ENCODE measurements around the gene MYLK4. TPM values are rescaled to one million over a fixed set of nuclear protein-coding genes. Genes with fewer than 3 reads are reported as not detected.

The MYLK4 gene
- total RNA-seq, 2 donors from 2014 or later: 1.0 to 3.6 TPM

DNA sequence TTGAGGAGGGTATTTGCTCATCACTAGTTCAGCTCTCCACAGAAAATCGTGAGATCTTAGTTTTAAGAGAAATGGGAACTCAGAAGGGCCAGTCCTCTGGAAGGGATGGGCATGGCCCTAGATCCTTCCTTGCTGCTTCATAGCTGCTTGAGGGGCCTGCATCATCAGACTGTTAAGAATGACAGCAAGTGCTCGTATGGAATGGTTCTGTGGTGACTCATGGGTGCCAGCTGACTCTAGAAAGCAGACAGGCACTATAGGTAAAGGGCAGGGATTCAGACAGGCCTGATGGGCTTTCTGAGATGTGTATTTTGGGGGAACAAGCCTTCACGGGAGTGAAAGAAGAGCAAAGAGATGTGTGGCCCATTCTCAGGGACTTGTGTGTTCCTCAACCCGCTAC lies 90.8 kb downstream of the MYLK4 start:
- Histone ChIP-seq H3K27ac (no peak overlapping the region), H3K27me3 (no peaks in the 10 kb centered on the region), H3K4me3 (no peak overlapping the region), H3K4me1 (peaks cover 0 to under 1% of the 10 kb centered on the region in 2 donors), H3K36me3 (no peaks in the 10 kb centered on the region), H3K9me3 (no peaks in the 10 kb centered on the region)
- TF ChIP-seq, protein P1, sequence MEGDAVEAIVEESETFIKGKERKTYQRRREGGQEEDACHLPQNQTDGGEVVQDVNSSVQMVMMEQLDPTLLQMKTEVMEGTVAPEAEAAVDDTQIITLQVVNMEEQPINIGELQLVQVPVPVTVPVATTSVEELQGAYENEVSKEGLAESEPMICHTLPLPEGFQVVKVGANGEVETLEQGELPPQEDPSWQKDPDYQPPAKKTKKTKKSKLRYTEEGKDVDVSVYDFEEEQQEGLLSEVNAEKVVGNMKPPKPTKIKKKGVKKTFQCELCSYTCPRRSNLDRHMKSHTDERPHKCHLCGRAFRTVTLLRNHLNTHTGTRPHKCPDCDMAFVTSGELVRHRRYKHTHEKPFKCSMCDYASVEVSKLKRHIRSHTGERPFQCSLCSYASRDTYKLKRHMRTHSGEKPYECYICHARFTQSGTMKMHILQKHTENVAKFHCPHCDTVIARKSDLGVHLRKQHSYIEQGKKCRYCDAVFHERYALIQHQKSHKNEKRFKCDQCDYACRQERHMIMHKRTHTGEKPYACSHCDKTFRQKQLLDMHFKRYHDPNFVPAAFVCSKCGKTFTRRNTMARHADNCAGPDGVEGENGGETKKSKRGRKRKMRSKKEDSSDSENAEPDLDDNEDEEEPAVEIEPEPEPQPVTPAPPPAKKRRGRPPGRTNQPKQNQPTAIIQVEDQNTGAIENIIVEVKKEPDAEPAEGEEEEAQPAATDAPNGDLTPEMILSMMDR (IDR thresholded peaks at IDR 0.05): no peak
- no peak for DNase-seq (ENCODE audit: low spot score)

DNA sequence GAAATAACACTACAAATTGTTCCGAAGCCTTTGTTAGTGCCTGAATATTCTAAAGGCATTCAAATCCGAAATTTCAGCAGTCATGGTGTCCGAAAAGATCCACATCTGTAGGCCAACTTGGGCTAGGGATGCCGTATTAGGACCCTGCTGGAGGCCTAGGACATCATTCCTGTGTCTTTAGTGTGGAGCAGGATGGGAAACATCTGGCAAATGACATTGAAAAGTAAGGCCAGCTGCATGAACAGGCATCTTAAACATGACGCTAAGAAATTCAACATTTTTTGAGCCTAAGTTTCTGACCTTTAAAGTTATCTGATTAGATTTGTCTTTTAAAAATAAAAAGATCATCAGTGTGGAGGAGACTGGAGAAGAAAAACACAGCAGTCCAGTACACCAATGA lies 91.3 kb downstream of the MYLK4 start:
- H3K36me3 ChIP-seq: no peaks in the 10 kb centered on the region
- no peaks in the 10 kb centered on the region for H3K4me1 ChIP-seq
- no peaks in the 10 kb centered on the region for H3K27me3 ChIP-seq
- H3K27ac ChIP-seq: no peak overlapping the region
- H3K9me3 ChIP-seq: no peaks in the 10 kb centered on the region
- H3K4me3 ChIP-seq: no peak overlapping the region
- DNase-seq (ENCODE audit: low spot score): no peak
- TF ChIP-seq, protein P1 (IDR thresholded peaks at IDR 0.05): no peak

DNA sequence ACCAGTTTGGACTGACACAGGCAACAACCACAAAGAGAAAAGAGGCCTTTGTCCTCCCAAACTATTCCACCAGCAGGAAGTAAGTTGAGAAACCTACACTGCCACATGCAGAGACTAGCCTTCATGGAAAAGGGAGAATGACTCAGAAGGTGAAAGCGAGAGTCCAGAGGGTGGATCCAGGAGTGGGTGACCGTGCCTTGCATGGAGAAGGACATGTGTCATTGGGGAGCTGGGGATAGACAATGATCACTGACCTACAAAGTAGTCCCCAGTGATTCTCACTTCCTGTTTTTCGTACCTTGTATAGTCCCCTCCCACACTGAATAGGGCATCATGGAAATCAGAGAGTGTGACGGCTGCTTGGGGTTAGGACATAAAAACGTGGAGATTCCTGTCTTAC lies 91.9 kb downstream of the MYLK4 start:
- TF ChIP-seq, protein P1 (IDR thresholded peaks at IDR 0.05): no peak
- no peaks in the 10 kb centered on the region for H3K9me3 ChIP-seq
- no peaks in the 10 kb centered on the region for H3K4me1 ChIP-seq
- H3K4me3 ChIP-seq: no peak overlapping the region
- H3K36me3 ChIP-seq: no peaks in the 10 kb centered on the region
- no peak for DNase-seq (ENCODE audit: low spot score)
- H3K27ac ChIP-seq: no peak overlapping the region
- no peaks in the 10 kb centered on the region for H3K27me3 ChIP-seq

DNA sequence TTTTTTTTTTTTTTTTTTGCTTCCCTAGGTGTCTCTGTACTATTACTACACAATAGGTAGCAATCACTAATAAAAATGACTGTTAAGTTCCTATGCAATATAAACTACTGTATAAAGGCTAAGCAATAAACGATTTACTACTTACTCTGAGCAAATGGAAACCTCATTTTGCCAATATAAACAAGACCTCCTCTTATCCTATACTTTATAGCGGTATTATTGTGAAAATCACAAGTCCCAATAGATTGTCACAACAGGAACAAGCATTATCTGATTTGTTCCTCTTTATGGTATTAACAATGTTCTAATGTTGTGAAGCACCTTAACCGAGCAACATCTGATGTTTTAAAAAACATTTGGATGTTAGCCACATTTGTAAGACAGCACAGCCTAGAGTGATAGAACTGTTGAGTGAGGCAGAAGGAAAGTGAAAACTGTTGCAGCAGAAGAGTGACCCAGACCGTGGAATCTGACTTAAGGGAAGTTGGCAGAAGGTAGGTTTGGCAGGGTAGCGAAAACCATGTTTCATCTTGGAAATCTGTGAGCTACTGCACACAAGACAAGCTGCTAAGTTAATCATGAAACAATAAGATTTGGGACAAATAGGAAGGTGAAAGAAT lies 94.2 kb downstream of the MYLK4 start:
- no peak overlapping the region for H3K4me3 ChIP-seq
- DNase-seq (ENCODE audit: low spot score): no peak
- TF ChIP-seq, protein P1 (IDR thresholded peaks at IDR 0.05): no peak

DNA sequence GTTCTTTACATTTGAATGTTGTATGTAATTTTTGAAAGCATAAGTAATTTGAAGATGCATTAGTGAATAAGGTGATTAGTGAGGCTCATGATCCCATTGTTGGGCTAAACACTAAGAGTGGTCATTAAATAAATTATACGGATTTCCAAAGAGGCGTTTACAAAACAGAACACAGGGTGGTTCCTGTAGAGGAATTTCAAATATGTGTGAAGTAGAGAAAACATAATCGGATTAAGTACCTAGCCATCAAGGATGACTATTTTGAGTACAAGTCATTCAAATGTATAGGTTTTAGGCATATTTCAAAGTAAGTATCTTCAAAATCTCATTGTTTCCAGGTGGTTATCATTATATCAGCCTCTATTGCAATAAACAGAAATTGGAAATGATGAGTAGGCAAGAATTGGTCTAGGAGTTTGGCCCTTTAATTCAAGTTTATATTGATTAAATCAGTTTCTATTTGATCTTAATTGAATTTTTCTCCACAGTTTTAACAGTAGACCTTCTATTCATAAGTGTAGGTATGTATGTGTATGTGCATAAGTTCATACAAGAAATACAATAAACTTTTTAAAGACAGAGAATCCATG lies 94.8 kb downstream of the MYLK4 start:
- Histone ChIP-seq H3K36me3 (no peaks in the 10 kb centered on the region), H3K27ac (no peak overlapping the region), H3K27me3 (no peaks in the 10 kb centered on the region), H3K9me3 (peaks cover 0 to 5% of the 10 kb centered on the region in 2 donors), H3K4me3 (no peak overlapping the region), H3K4me1 (no peaks in the 10 kb centered on the region)
- TF ChIP-seq, protein P1 (IDR thresholded peaks at IDR 0.05): no peak
- no peak for DNase-seq (ENCODE audit: low spot score)

More for the DNA sequence above, 94.2 kb downstream of the MYLK4 start:
- H3K9me3 ChIP-seq: peaks cover 0 to 5% of the 10 kb centered on the region in 2 donors
- H3K36me3 ChIP-seq: no peaks in the 10 kb centered on the region
- no peak overlapping the region for H3K27ac ChIP-seq
- H3K4me1 ChIP-seq: no peaks in the 10 kb centered on the region
- H3K27me3 ChIP-seq: no peaks in the 10 kb centered on the region
